Measurements from ENCODE around the gene MYL5.
"Not testable (repeated sequence)": the region's sequence is repeated elsewhere in the genome, so short reads cannot be mapped to it uniquely, and the experiment has no call there.

MYL5 gene

GRCh38 chr4:727576-727975 is 53.2 kb downstream of the MYL5 start:
- no peak overlapping the region for H3K9ac ChIP-seq (ENCODE audit: low read length)
- H3K9me2 ChIP-seq (ENCODE audit: low read depth, low read length), result no peaks in the 10 kb centered on the region
- no peaks in the 10 kb centered on the region for H3K79me2 ChIP-seq (ENCODE audit: insufficient read depth, low read length)
- peaks cover 7% of the 10 kb centered on the region for H3K36me3 ChIP-seq (ENCODE audit: insufficient read depth, low read length)
- no peak overlapping the region for H2AFZ ChIP-seq (ENCODE audit: low read length)
- no peak overlapping the region for H3K4me3 ChIP-seq (ENCODE audit: low read depth, low read length, poor library complexity, severe bottlenecking)
- H3K4me2 ChIP-seq (ENCODE audit: low read length), result no peak overlapping the region
- no peaks in the 10 kb centered on the region for H3K9me3 ChIP-seq (ENCODE audit: low read length)
- TF ChIP-seq CTCF (IDR thresholded peaks at IDR 0.05; ENCODE audit: low read length) (no peak), EZH2 (IDR thresholded peaks at IDR 0.05; ENCODE audit: borderline replicate concordance, low read length) (no peak)
- no peaks in the 10 kb centered on the region for H3K4me1 ChIP-seq (ENCODE audit: insufficient read depth, low read length, severe bottlenecking)
- no peak overlapping the region for H3K27ac ChIP-seq (ENCODE audit: low read depth, low read length, poor library complexity, severe bottlenecking)
- H3F3A ChIP-seq (ENCODE audit: insufficient read depth, low read length), result no peaks in the 10 kb centered on the region
- no peaks in the 10 kb centered on the region for H4K20me1 ChIP-seq (ENCODE audit: insufficient read depth, low read length)
- H3K27me3 ChIP-seq (ENCODE audit: insufficient read depth, low read length), result no peaks in the 10 kb centered on the region

- Histone ChIP-seq H3K27ac (ENCODE audit: low read depth, low read length, poor library complexity, severe bottlenecking) (no peak overlapping the region), H3K4me3 (ENCODE audit: low read depth, low read length, poor library complexity, severe bottlenecking) (no peak overlapping the region), H3K9me3 (ENCODE audit: low read length) (no peaks in the 10 kb centered on the region), H2AFZ (ENCODE audit: low read length) (no peak overlapping the region), H3F3A (ENCODE audit: insufficient read depth, low read length) (no peaks in the 10 kb centered on the region), H3K4me1 (ENCODE audit: insufficient read depth, low read length, severe bottlenecking) (no peaks in the 10 kb centered on the region), H3K9ac (ENCODE audit: low read length) (no peak overlapping the region), H3K79me2 (ENCODE audit: insufficient read depth, low read length) (no peaks in the 10 kb centered on the region), H3K9me2 (ENCODE audit: low read depth, low read length) (no peaks in the 10 kb centered on the region), H3K4me2 (ENCODE audit: low read length) (no peak overlapping the region), H4K20me1 (ENCODE audit: insufficient read depth, low read length) (no peaks in the 10 kb centered on the region), H3K36me3 (ENCODE audit: insufficient read depth, low read length) (peaks cover 27% of the 10 kb centered on the region), H3K27me3 (ENCODE audit: insufficient read depth, low read length) (no peaks in the 10 kb centered on the region)
- TF ChIP-seq CTCF (IDR thresholded peaks at IDR 0.05; ENCODE audit: low read length), result no peak
- TF ChIP-seq EZH2 (IDR thresholded peaks at IDR 0.05; ENCODE audit: borderline replicate concordance, low read length), result no peak
These were observed 55.3 kb downstream of the MYL5 start for GRCh38 chr4:729336-730315.

- Histone ChIP-seq H3K4me2 (ENCODE audit: low read length) (no peak overlapping the region), H3K4me3 (ENCODE audit: low read depth, low read length, poor library complexity, severe bottlenecking) (no peak overlapping the region), H3K27me3 (ENCODE audit: insufficient read depth, low read length) (no peaks in the 10 kb centered on the region), H3K79me2 (ENCODE audit: insufficient read depth, low read length) (no peaks in the 10 kb centered on the region), H4K20me1 (ENCODE audit: insufficient read depth, low read length) (no peaks in the 10 kb centered on the region), H3K9ac (ENCODE audit: low read length) (no peak overlapping the region), H3K27ac (ENCODE audit: low read depth, low read length, poor library complexity, severe bottlenecking) (no peak overlapping the region), H3K4me1 (ENCODE audit: insufficient read depth, low read length, severe bottlenecking) (no peaks in the 10 kb centered on the region), H2AFZ (ENCODE audit: low read length) (no peak overlapping the region), H3K9me3 (ENCODE audit: low read length) (no peaks in the 10 kb centered on the region), H3K36me3 (ENCODE audit: insufficient read depth, low read length) (peaks cover 31% of the 10 kb centered on the region), H3K9me2 (ENCODE audit: low read depth, low read length) (no peaks in the 10 kb centered on the region), H3F3A (ENCODE audit: insufficient read depth, low read length) (no peaks in the 10 kb centered on the region)
- no peak for TF ChIP-seq CTCF (IDR thresholded peaks at IDR 0.05; ENCODE audit: low read length)
- no peak for TF ChIP-seq EZH2 (IDR thresholded peaks at IDR 0.05; ENCODE audit: borderline replicate concordance, low read length)
These were observed 56.2 kb downstream of the MYL5 start for GRCh38 chr4:730511-730910.

DNA sequence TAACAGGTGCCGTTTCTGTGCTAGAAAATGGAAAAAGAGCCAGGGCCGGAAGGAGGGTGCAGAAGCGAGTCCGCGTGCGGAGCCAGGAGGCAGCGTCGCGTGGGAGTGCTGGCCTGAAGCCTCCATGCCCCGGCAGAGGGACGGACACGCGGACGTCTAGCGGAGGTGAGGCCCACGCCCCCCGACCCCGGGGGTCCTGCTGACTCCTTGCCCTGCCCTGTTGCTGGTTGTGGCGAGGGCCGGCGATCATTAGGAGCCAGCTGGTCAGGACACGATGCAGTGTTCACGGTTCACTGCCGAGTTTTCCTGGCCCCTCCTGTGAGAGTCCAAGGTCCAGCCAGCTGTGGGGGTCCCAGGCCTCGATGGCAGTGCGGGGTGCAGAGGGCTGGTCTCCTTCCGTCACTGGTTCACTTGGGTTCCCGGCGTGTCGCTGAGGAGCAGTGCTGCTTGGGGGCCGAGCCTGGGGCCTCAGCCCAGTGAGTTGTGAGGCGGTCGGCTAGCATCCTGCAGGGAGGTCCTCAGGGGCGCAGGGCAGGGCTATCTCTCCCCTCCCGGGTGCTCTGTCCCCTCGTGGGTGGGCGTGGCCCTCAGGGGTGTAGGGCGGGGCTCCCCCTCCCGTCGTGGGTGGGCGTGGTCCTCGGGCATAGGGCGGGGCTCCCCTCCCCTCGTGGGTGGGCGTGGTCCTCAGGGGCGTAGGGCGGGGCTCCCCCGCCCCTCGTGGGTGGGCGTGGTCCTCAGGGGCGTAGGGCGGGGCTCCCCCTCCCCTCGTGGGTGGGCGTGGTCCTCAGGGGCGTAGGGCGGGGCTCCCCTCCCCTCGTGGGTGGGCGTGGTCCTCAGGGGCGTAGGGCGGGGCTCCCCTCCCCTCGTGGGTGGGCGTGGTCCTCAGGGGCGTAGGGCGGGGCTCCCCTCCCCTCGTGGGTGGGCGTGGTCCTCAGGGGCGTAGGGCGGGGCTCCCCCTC is 56.9 kb downstream of the MYL5 start:
- H3K4me1 ChIP-seq (ENCODE audit: insufficient read depth, low read length, severe bottlenecking); H3K27me3 ChIP-seq (ENCODE audit: insufficient read depth, low read length); H3K4me2 ChIP-seq (ENCODE audit: low read length); H2AFZ ChIP-seq (ENCODE audit: low read length); H4K20me1 ChIP-seq (ENCODE audit: insufficient read depth, low read length); H3K9me3 ChIP-seq (ENCODE audit: low read length); H3K4me3 ChIP-seq (ENCODE audit: low read depth, low read length, poor library complexity, severe bottlenecking); H3K9ac ChIP-seq (ENCODE audit: low read length); H3K27ac ChIP-seq (ENCODE audit: low read depth, low read length, poor library complexity, severe bottlenecking); H3F3A ChIP-seq (ENCODE audit: insufficient read depth, low read length); H3K9me2 ChIP-seq (ENCODE audit: low read depth, low read length); H3K79me2 ChIP-seq (ENCODE audit: insufficient read depth, low read length): not testable (repeated sequence)
- peaks cover 31% of the 10 kb centered on the region for H3K36me3 ChIP-seq (ENCODE audit: insufficient read depth, low read length)
